NCI-H2196 treated with DMSO at 0.1 percent for 48 hours (cell line): ENCODE results near the gene HSD3B7.
"Not testable (repeated sequence)": the region's sequence is repeated elsewhere in the genome, so short reads cannot be mapped to it uniquely, and the experiment has no call there.

Source experiments
- DNase-seq: peaks from one replicate; lab custom pipeline; 2025; ENCODE audit not compliant: unreplicated experiment; lab: John Stamatoyannopoulos, UW

The HSD3B7 gene

GRCh38 chr16:30998852-30999761 is 14.1 kb downstream of the HSD3B7 start:
- DNase-seq, result no peak

DNA sequence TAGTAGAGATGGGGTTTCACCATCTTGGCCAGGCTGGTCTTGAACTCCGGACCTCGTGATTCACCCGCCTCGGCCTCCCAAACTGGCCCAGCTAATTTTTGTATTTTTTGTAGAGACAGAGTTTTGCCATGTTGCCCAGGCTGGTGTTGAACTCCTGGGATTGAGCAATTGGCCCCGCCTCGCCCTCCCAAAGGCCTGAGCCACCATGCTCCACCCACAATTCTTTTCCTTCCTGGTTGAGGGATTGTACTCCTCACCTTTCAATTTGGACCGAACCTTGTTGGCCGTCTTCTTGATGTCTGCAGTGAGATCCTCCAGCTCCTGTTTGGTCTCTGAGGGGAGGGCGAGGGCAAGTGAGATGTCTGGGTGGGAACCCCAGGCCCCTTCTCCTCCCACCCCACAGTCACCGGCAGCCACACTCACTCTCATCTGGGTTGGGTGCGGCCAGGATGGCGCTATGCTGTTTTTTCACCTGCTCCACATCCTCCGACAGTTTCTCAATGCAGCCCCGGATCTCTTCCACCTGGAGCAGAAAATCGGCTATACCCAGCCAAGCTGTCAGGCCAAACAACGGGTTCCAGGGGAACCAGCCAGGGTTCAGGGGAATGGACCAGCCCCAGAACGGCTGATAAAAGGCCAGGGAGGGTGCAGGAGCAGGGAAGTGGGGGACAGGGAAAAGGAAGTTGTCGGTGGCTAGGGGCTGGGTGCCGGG is 15.8 kb downstream of the HSD3B7 start:
- DNase-seq, result no peak

DNA sequence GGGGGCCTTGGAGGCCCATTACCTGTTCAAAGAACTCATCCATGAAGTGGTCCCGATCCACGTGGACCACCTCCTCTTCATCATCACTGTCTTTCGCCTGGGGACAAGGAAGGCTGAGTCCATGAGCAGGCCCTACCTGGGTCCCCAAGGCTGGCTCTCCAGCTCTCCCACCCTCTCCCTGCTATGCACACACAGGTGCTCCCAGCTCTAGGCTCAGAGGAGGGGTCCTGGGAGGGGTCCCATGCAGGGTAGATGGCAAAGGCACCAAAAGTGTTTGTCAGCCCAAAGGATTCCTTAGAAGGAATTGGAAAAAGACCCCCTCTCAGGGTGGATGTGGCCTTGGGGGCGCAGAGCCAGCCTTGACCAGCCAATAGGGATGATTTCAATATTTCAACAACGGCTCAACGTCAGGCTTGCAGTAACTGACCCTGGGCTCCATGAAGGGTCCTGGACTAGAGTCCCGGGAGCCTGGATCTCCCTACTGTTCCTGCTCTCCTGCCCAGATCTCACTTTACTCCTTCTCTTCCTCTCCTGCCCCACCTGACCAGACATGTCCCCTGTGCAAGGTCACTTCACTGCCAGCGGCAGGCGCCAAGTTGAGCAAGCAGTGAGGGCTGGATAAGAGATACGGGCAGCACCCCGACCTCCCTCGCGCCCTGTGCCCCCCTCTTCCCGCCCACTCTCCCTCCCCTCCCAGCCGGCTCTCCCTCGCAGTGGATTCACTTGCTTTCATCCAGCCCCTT is 16.7 kb downstream of the HSD3B7 start:
- no peak for DNase-seq

DNA sequence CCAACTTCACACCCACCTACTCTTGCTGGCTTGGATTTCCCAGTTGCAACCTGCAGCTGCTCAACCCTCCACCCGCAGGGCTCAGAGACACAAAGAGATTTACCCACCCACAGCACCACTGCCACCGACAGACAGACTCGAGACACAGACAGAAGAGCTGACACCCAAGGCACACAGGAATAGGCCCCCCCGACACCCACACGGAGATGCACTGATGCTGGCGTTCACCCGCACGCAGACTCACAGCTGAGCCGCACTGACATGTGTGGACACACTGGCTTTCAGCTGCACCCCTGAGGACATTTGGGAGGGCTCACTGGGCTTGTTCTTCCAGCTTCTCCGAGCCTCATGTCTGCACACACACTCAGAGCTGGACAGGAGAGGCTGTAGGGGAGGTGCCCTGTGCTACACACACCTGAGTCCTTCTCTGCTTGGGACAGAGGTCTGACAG is 17.3 kb downstream of the HSD3B7 start:
- DNase-seq, result no peak

DNA sequence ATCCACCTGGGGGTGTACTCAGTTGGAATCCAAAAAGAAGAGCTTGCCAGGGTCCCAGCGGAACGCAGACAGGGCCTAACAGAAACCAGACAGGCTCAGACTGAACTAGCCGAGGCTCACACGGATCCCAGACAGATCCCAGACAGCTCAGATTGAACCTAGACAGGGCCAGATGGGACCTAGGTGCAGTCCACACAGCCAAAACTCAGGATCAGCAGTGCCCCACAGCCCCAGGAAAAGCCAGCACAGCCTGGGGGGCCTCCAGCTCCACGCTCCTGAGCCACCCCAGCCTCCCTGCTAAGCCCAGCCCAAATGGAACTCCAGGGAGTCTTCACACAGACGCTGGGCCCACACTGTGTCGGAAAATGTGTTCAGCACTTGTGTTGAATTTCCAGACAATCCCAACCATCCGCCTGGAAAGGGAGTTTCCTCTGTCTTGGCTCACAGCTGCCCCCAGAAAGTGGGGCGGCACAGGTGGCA is 17.9 kb downstream of the HSD3B7 start:
- no peak for DNase-seq

DNA sequence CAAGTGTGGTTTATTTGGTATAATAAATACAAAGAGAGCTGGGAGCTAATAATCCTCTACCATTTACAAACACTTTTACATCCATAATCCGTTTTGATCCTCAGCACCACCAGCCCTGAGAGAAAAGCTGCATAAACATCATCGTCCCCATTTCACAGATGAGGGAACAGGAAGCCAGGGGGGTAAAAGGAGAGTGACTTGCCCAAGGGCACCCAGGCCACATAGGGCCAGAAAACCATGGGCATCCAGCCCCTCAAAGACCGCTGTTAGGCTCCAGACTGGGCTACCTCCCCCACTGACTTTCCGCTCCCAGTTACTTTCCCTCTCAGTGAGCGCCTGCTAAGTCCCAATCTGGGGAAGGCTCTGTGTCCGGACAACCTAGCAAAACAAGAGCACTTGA is 18.7 kb downstream of the HSD3B7 start:
- no peak for DNase-seq

DNA sequence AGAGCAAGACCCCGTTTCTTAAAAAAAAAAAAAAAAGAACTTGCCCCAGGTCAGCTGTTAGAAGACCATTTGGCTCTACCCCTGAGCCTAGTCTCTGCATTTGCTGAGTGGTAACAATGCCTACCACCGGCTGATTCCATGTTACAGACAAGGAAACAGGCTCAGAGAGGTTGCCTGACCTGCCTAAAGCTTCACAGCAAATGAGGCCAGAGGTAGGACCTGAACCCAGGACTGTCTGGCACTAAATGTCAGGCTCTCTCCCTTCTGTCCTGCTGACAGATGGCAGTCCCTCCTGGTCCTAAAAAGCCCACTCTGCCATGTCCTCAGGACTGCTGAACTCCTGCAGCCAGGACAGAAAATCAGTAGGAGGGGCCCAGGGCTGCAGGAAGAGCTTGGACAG is 19.7 kb downstream of the HSD3B7 start:
- no peak for DNase-seq

GRCh38 chr16:31005350-31006085 is 20.5 kb downstream of the HSD3B7 start:
- no peak for DNase-seq

DNA sequence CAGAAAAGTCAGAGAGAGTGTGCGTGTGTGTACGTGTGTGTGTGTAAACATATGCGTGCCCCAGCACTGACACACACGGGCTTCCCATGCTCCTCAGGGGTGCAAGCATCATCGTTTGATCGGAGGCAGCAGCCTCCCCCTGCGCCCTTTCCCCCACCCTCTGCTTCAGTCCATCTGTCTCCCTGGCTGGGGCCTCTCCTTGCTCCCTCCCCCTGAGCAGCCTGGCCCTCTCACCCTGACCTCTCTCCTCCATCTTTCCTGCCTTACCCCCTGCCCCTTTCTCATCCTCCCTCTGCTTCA is 21.0 kb downstream of the HSD3B7 start:
- DNase-seq, result no peak

DNA sequence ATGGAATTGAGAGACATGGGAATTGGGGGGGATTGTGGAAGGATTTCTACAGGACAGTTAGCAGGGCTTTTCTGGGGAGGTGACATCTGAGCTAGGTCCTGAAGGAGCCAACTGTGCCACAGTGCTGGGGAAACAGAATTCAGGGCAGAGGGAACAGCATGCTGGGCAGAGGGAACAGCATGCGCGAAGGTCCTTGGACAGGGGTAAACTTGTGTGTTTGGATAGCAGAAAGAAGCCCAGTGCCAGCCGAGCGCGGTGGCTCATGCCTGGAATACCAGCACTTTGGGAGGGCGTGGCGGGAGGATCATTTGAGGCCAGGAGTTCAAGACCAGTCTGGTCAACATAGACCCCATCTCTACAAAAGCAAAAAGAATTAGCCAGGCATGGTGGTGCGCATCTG is 21.6 kb downstream of the HSD3B7 start:
- no peak for DNase-seq

DNA sequence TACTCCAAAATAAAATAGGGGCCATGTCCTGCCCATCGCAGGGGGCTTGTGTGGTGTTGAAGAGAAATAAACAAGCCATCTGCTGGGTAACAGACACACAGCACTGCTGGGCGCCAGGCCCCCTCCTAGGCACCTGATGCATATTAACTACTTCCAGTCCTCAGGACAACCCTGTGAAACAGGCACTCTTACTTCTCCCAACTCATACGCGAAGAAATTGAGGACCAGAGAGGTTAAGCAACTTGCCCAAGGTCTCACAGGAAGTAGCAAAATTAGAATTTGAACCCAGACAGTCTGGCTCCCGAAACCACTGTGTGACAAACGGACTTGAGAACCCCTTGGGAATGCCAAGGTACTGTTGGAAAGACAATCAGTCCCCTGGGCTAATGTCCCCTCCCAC is 22.7 kb downstream of the HSD3B7 start:
- DNase-seq, result no peak

DNA sequence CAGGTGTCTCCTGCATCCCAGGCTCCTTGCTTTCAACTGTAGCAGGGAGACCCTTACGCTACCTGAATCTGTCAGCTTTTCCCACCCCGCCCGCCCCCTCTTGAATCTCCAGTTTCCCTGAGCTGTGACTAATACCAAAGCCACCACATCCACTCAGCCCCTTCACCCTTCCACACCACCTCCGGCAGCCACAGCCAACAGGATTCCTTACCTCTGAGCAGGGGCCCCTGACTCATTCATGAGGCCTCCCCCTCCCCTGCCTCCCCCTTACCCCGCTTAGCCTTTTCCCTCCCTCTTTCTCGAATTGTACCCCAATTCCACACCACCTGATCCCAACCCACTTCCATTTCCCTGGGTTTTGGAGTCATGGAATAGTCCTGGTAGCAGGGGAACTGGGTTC is 23.1 kb downstream of the HSD3B7 start:
- DNase-seq, result no peak

DNA sequence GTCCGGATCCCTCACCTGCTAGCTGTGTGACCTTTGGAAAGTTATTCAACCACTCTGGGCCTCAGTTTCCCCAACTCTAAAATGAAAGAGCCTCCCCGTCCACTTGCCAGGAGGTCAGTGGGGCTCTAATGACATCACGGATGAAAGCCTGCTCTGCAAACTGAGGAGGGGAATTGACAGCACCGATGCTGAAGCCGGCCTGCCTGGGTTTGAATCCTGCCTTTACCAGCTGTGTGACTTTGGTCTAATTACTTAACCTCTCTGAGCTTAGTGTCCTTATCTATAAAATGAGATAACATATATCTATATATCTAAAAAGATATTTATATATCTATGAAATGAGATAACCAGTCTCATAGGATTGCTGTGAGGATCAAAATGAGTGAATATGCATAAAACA is 23.5 kb downstream of the HSD3B7 start:
- DNase-seq, result no peak

DNA sequence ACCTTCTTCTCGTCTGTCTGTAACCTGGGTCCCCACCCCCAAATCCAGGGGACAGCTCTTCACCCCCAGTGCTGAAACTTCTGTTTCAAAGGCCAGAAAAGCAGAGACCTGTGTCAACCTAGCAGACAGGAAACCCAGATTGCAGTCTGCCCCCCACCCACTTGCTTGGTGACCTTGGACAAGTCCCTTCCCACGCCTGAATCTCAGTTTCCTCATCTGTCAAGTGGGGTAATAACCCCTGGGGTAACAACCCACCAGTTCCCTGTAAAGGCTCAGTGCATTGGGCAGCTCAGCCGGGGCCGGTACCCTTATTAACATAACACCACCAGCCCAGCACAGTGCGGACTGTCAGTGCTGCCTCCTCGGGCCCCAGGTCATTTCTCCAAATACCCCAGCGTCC is 24.1 kb downstream of the HSD3B7 start:
- no peak for DNase-seq

DNA sequence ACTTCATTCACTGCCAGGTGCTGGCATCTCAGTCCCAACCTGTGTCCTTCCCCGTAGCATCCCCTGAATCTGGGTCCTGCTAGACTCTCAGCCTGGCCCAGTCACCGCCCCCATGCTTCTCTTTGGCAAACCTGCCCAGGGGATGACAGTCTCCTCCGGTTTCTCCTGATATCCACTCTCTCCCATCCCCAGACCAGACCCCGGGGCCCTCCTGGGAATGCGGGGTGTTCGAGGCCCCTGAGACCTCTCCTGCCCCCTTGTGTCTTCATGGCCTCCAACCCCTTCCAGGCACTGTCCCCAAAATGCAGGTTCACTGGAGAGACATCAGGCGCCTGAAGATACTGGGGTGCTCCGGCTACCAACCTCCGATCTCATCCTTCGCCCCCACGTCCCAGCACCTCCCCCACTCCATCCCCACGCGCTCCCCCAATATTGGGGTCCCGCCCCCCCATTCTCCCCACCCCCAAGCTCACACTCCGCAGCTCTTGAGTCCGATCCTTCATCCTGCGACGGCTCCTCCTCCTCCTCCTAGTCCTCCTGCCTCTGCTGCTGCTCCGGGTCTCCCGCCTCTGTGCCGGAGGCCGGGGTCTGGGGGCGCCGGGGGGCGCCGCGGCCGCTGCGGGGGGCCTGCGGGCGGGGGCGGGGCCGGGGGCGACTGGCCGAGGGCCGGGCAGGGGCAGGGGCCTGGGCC is 25.0 kb downstream of the HSD3B7 start:
- no peak for DNase-seq

DNA sequence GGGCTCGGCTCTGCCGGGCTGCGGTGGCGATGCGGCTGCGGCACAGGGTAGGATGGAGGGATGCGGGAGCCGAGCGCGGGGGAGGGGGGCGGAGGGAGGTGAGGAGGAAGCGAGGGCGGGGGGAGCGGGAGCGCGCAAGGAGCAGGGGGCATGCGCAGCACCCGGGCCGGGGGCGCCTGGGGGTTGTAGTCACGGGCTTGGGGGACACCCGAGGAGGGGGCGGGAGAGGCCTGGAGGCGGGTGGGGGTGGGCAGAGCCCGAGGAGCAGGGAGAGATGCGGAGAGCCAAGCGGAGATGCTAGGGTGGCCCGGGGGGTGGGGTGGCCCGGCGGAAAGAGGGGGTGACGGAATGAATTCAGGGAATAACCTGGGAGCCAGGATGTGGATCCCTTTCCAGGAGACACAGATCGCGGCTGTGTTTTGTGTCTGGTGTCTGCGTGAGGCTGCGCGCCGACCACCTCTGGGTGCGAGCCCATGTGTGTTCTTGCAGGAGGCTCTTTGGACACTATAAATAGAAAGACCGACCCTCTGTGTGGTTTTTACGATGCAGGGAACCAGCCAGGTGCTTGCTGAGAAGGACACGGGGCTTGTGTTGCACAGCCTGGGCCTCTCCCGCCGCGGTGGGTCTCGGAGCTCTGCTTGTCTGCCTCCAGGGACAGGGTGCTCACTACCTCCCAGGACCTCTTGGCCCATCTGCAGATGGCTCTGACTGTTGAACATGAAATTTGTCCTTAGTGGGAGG is 25.7 kb downstream of the HSD3B7 start, which contains the start of gene STX1B:
Gene STX1B (minus strand): TSS at position 54 of the 741 bp plus-strand sequence. CDS start 242 bp downstream, outside the sequence.
- DNase-seq, result no peak

- DNase-seq, result not testable (repeated sequence)
These were observed 26.8 kb downstream of the HSD3B7 start for GRCh38 chr16:31011815-31012214.

DNA sequence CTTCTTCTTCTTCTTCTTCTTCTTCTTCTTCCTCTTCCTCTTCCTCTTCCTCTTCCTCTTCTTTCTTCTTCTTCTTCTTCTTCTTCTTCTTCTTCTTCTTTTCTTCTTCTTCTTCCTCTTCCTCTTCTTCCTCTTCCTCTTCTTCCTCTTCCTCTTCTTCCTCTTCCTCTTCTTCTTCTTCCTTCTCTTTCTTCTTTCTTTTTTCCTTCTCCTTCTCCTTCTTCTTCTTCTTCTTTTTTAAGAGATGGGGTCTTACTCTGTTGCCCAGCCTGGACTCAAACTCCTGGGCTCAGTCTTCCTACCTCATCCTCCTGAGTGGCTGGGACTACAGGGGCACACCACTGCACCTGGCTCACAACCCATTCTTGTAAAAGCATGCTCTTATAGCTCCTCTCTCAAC is 28.3 kb downstream of the HSD3B7 start:
- DNase-seq, result not testable (repeated sequence)

- DNase-seq, result no peak
These were observed 31.0 kb downstream of the HSD3B7 start for GRCh38 chr16:31016018-31016417.
